Measurements from ENCODE around the gene EDN2. TPM values are rescaled to one million over a fixed set of nuclear protein-coding genes. Genes with fewer than 3 reads are reported as not detected.

The EDN2 gene
- total and polyA plus RNA-seq, 2 donors from 2014 or later = 2.3 to 2.9 TPM

GRCh38 chr1:41471658-41472057 lies 12.8 kb downstream of the EDN2 start:
- DNase-seq = peak in 1 of 5 donors; percentile 30
- no peaks in the 10 kb centered on the region for H3K27me3 ChIP-seq (ENCODE audit: control insufficient read depth, insufficient read depth, low read length)
- peaks cover 0 to 10% (median 3%) of the 10 kb centered on the region in 3 donors for H3K4me1 ChIP-seq (ENCODE audit: control insufficient read depth in 2 of 3, insufficient read depth in 2 of 3, low read depth in 1 of 3, low read length in 3 of 3)
- no peaks in the 10 kb centered on the region for H3K36me3 ChIP-seq (ENCODE audit: control insufficient read depth in 2 of 3, insufficient read depth in 3 of 3, low read length in 3 of 3)
- TF ChIP-seq CTCF (IDR thresholded peaks at IDR 0.05; ENCODE audit: borderline replicate concordance, extremely low read depth, insufficient read depth) = no peak
- H3K4me3 ChIP-seq (ENCODE audit: low read length in 3 of 3) = no peak overlapping the region
- H3K9me3 ChIP-seq (ENCODE audit: control insufficient read depth in 2 of 3, insufficient read depth in 1 of 3, low read length in 3 of 3) = no peaks in the 10 kb centered on the region
- FAIRE-seq = no peak
- H3K27ac ChIP-seq (ENCODE audit: low read depth in 2 of 2, low read length in 2 of 2) = no peak overlapping the region
- no peak overlapping the region for H3K9ac ChIP-seq (ENCODE audit: low read length in 3 of 3)
- intact Hi-C loops (cut with DNase I) = no loop called here

- FAIRE-seq (no peak), DNase-seq (peak in 1 of 5 donors; percentile 23)
- Histone ChIP-seq H3K36me3 (ENCODE audit: control insufficient read depth in 2 of 3, insufficient read depth in 3 of 3, low read length in 3 of 3) (no peaks in the 10 kb centered on the region), H3K9ac (ENCODE audit: low read length in 3 of 3) (no peak overlapping the region), H3K4me1 (ENCODE audit: control insufficient read depth in 2 of 3, insufficient read depth in 2 of 3, low read depth in 1 of 3, low read length in 3 of 3) (peaks cover 0 to 6% (median 0%) of the 10 kb centered on the region in 3 donors), H3K9me3 (ENCODE audit: control insufficient read depth in 2 of 3, insufficient read depth in 1 of 3, low read length in 3 of 3) (no peaks in the 10 kb centered on the region), H3K27ac (ENCODE audit: low read depth in 2 of 2, low read length in 2 of 2) (no peak overlapping the region), H3K4me3 (ENCODE audit: low read length in 3 of 3) (no peak overlapping the region), H3K27me3 (ENCODE audit: control insufficient read depth, insufficient read depth, low read length) (no peaks in the 10 kb centered on the region)
- no peak for TF ChIP-seq CTCF (IDR thresholded peaks at IDR 0.05; ENCODE audit: borderline replicate concordance, extremely low read depth, insufficient read depth)
- intact Hi-C loops (cut with DNase I) = no loop called here
These were observed 14.8 kb downstream of the EDN2 start for GRCh38 chr1:41469706-41470105.

GRCh38 chr1:41468122-41468762 lies 16.2 kb downstream of the EDN2 start:
- H3K9me3 ChIP-seq (ENCODE audit: control insufficient read depth in 2 of 3, insufficient read depth in 1 of 3, low read length in 3 of 3) = no peaks in the 10 kb centered on the region
- H3K36me3 ChIP-seq (ENCODE audit: control insufficient read depth in 2 of 3, insufficient read depth in 3 of 3, low read length in 3 of 3) = no peaks in the 10 kb centered on the region
- H3K27ac ChIP-seq (ENCODE audit: low read depth in 2 of 2, low read length in 2 of 2) = no peak overlapping the region
- FAIRE-seq (no peak), DNase-seq (peak in 1 of 5 donors; percentile 37)
- H3K27me3 ChIP-seq (ENCODE audit: control insufficient read depth, insufficient read depth, low read length) = no peaks in the 10 kb centered on the region
- no peak for TF ChIP-seq CTCF (IDR thresholded peaks at IDR 0.05; ENCODE audit: borderline replicate concordance, extremely low read depth, insufficient read depth)
- intact Hi-C loops (cut with DNase I) = no loop called here
- H3K4me1 ChIP-seq (ENCODE audit: control insufficient read depth in 2 of 3, insufficient read depth in 2 of 3, low read depth in 1 of 3, low read length in 3 of 3) = no peaks in the 10 kb centered on the region
- H3K4me3 ChIP-seq (ENCODE audit: low read length in 3 of 3) = no peak overlapping the region
- H3K9ac ChIP-seq (ENCODE audit: low read length in 3 of 3) = no peak overlapping the region

GRCh38 chr1:41467673-41468072 lies 16.8 kb downstream of the EDN2 start:
- Histone ChIP-seq H3K4me3 (ENCODE audit: low read length in 3 of 3) (no peak overlapping the region), H3K9me3 (ENCODE audit: control insufficient read depth in 2 of 3, insufficient read depth in 1 of 3, low read length in 3 of 3) (no peaks in the 10 kb centered on the region), H3K27me3 (ENCODE audit: control insufficient read depth, insufficient read depth, low read length) (no peaks in the 10 kb centered on the region), H3K9ac (ENCODE audit: low read length in 3 of 3) (no peak overlapping the region), H3K36me3 (ENCODE audit: control insufficient read depth in 2 of 3, insufficient read depth in 3 of 3, low read length in 3 of 3) (no peaks in the 10 kb centered on the region), H3K4me1 (ENCODE audit: control insufficient read depth in 2 of 3, insufficient read depth in 2 of 3, low read depth in 1 of 3, low read length in 3 of 3) (no peaks in the 10 kb centered on the region), H3K27ac (ENCODE audit: low read depth in 2 of 2, low read length in 2 of 2) (no peak overlapping the region)
- intact Hi-C loops (cut with DNase I) = no loop called here
- TF ChIP-seq CTCF (IDR thresholded peaks at IDR 0.05; ENCODE audit: borderline replicate concordance, extremely low read depth, insufficient read depth) = no peak
- DNase-seq = no peak
- FAIRE-seq = no peak
